H9 (cell line): Measurements from ENCODE around the gene MNAT1. TPM values are rescaled to one million over a fixed set of nuclear protein-coding genes. Genes with fewer than 3 reads are reported as not detected.
"Not testable (repeated sequence)": the region's sequence is repeated elsewhere in the genome, so short reads cannot be mapped to it uniquely, and the experiment has no call there.

ENCODE experiments used
- DNase-seq: peaks from one replicate; pipeline ENCODE4 v3.0.0-alpha.2; 2017
- H2AFZ ChIP-seq: one replicate; pipeline ENCODE4 v1.6.1; 2013; ENCODE audit warnings: mild to moderate bottlenecking, low read length, control low read depth, moderate library complexity
- H2AK5ac ChIP-seq: 2 replicates; pipeline ENCODE4 v1.6.1; 2013; ENCODE audit warnings: low read length, control low read depth, mixed read lengths; ENCODE audit not compliant: insufficient read length
- H2BK120ac ChIP-seq: one replicate; pipeline ENCODE4 v1.6.1; 2013; ENCODE audit warnings: low read depth, mild to moderate bottlenecking, low read length, control low read depth, inconsistent platforms; ENCODE audit not compliant: poor library complexity, severe bottlenecking
- H2BK12ac ChIP-seq: 2 replicates; pipeline ENCODE4 v1.6.1; 2013; ENCODE audit warnings: low read length, control low read depth, mixed read lengths, low read depth; ENCODE audit not compliant: insufficient read length
- H2BK15ac ChIP-seq: 2 replicates; pipeline ENCODE4 v1.6.1; 2013; ENCODE audit warnings: low read depth, low read length, control low read depth
- H2BK20ac ChIP-seq: one replicate; pipeline ENCODE4 v1.6.1; 2013; ENCODE audit warnings: low read depth, mild to moderate bottlenecking, low read length, control low read depth, inconsistent platforms; ENCODE audit not compliant: poor library complexity, severe bottlenecking
- H2BK5ac ChIP-seq: 2 replicates; pipeline ENCODE4 v1.6.1; 2013; ENCODE audit warnings: low read length, control low read depth, mixed read lengths; ENCODE audit not compliant: insufficient read length
- H3K14ac ChIP-seq: 2 replicates; pipeline ENCODE4 v1.6.1; 2013; ENCODE audit warnings: low read length, control low read depth; ENCODE audit not compliant: insufficient read depth
- H3K18ac ChIP-seq: 2 replicates; pipeline ENCODE4 v1.6.1; 2013; ENCODE audit warnings: low read depth, mild to moderate bottlenecking, mixed read lengths, low read length, control low read depth; ENCODE audit not compliant: insufficient read length
- H3K23ac ChIP-seq: 2 replicates; pipeline ENCODE4 v1.6.1; 2013; ENCODE audit warnings: low read length, control low read depth, mixed read lengths, low read depth; ENCODE audit not compliant: insufficient read length
- H3K23me2 ChIP-seq: 2 replicates; pipeline ENCODE4 v1.6.1; 2013; ENCODE audit warnings: low read depth, mild to moderate bottlenecking, mixed read lengths, low read length, control low read depth; ENCODE audit not compliant: insufficient read length, poor library complexity, severe bottlenecking
- H3K27ac ChIP-seq: 2 replicates; pipeline ENCODE4 v1.5.1; 2013; ENCODE audit warnings: low read length, control low read depth, mixed read lengths, low read depth; ENCODE audit not compliant: insufficient read length
- H3K27me3 ChIP-seq: 2 replicates; pipeline ENCODE4 v1.6.1; 2013; ENCODE audit warnings: low read length, control low read depth, inconsistent platforms; ENCODE audit not compliant: insufficient read depth
- H3K4ac ChIP-seq: 2 replicates; pipeline ENCODE4 v1.6.1; 2013; ENCODE audit warnings: low read depth, mild to moderate bottlenecking, control low read depth, inconsistent platforms, low read length, moderate library complexity
- H3K4me1 ChIP-seq: 2 replicates; pipeline ENCODE4 v1.6.1; 2013; ENCODE audit warnings: low read length, control low read depth, inconsistent platforms; ENCODE audit not compliant: insufficient read depth
- H3K4me2 ChIP-seq: 2 replicates; pipeline ENCODE4 v1.6.1; 2013; ENCODE audit warnings: low read length, control low read depth, mixed read lengths; ENCODE audit not compliant: insufficient read length, insufficient read depth
- H3K56ac ChIP-seq: 2 replicates; pipeline ENCODE4 v1.6.1; 2013; ENCODE audit warnings: low read depth, mild to moderate bottlenecking, mixed read lengths, low read length, control low read depth; ENCODE audit not compliant: insufficient read length
- H3K79me1 ChIP-seq: 2 replicates; pipeline ENCODE4 v1.6.1; 2013; ENCODE audit warnings: low read depth, mild to moderate bottlenecking, moderate library complexity, low read length, control low read depth, inconsistent platforms; ENCODE audit not compliant: insufficient read depth, poor library complexity, severe bottlenecking
- H3K79me2 ChIP-seq: 2 replicates; pipeline ENCODE4 v1.6.1; 2013; ENCODE audit warnings: low read length, control low read depth, inconsistent platforms; ENCODE audit not compliant: insufficient read depth
- H3K9ac ChIP-seq: 2 replicates; pipeline ENCODE4 v1.6.1; 2013; ENCODE audit warnings: low read length, control low read depth, mixed read lengths; ENCODE audit not compliant: insufficient read length; ENCODE audit errors: extremely low read depth
- H3K9me3 ChIP-seq: one replicate; pipeline ENCODE4 v1.6.1; 2013; ENCODE audit warnings: low read depth, low read length, inconsistent platforms; ENCODE audit not compliant: control insufficient read depth
- H3T11ph ChIP-seq: one replicate; pipeline ENCODE4 v1.6.1; 2013; ENCODE audit warnings: mild to moderate bottlenecking, low read length, control low read depth, inconsistent platforms
- H4K20me1 ChIP-seq: one replicate; pipeline ENCODE4 v1.6.1; 2013; ENCODE audit not compliant: control insufficient read depth, insufficient read length, insufficient read depth
- H4K5ac ChIP-seq: 2 replicates; pipeline ENCODE4 v1.6.1; 2013; ENCODE audit warnings: low read depth, mild to moderate bottlenecking, mixed read lengths, low read length, control low read depth; ENCODE audit not compliant: insufficient read length
- H4K8ac ChIP-seq: replicated peaks from 2 replicates; pipeline ENCODE4 v1.6.1; 2013; ENCODE audit warnings: low read length, control low read depth, mixed read lengths, low read depth; ENCODE audit not compliant: insufficient read length
- H4K91ac ChIP-seq: 2 replicates; pipeline ENCODE4 v1.6.1; 2013; ENCODE audit warnings: low read depth, mild to moderate bottlenecking, moderate library complexity, mixed read lengths, low read length, control low read depth; ENCODE audit not compliant: insufficient read length
- H3K27ac Mint-ChIP-seq, 3 experiments: 2 replicates in 2 of 3; 3 replicates in 1 of 3; pipeline ENCODE4 v1.8.0; 2020 to 2021; ENCODE audit warnings: mixed read lengths in 3 of 3, mild to moderate bottlenecking in 1 of 3, moderate library complexity in 1 of 3
- H3K27me3 Mint-ChIP-seq: 2 replicates; pipeline ENCODE4 v1.8.0; 2021; ENCODE audit warnings: low read depth, mild to moderate bottlenecking, moderate library complexity, mixed read lengths
- H3K36me3 Mint-ChIP-seq, 3 experiments: 2 replicates in 2 of 3; 3 replicates in 1 of 3; pipeline ENCODE4 v1.8.0; 2020 to 2021; ENCODE audit warnings: low read depth in 3 of 3, mixed read lengths in 3 of 3; ENCODE audit not compliant: insufficient read depth in 1 of 3
- H3K4me1 Mint-ChIP-seq, 2 experiments: 2 replicates each; pipeline ENCODE4 v1.8.0; 2020; ENCODE audit warnings: mixed read lengths in 2 of 2
- H3K4me3 Mint-ChIP-seq, 2 experiments: 2 replicates in 1 of 2; 3 replicates in 1 of 2; pipeline ENCODE4 v1.8.0; 2020 to 2021; ENCODE audit warnings: mild to moderate bottlenecking in 2 of 2, mixed read lengths in 2 of 2, moderate library complexity in 1 of 2
- H3K9me3 Mint-ChIP-seq, 2 experiments: 2 replicates in 1 of 2; 3 replicates in 1 of 2; pipeline ENCODE4 v1.8.0; 2020; ENCODE audit warnings: mild to moderate bottlenecking in 2 of 2, mixed read lengths in 2 of 2, moderate library complexity in 1 of 2
- CTCF ChIP-seq: fragments of 200-600 bp; sonication (generic); conservative IDR thresholded peaks from 3 replicates; pipeline ENCODE4 v1.8.0; 2021; ENCODE audit warnings: antibody characterized with exemption, mild to moderate bottlenecking
- WGBS: extraction: QIAGEN DNeasy Blood & Tissue Kit; methylation state at CpG from one replicate; pipeline ENCODE4 v1.1.7; 2013; ENCODE audit warnings: missing lambda C conversion rate, low lambda C conversion rate, mixed read lengths; ENCODE audit not compliant: insufficient read length; ENCODE audit errors: extremely low coverage; 5-methylcytosine and 5-hydroxymethylcytosine counted together
- total RNA-seq: library from RNA; stranded (reverse); gene quantifications from 2 replicates; pipeline ENCODE4 v1.2.1, GENCODE V29; 2021

Gene MNAT1
- total RNA-seq, 1 experiment from 2014 or later = 43.1 TPM

DNA sequence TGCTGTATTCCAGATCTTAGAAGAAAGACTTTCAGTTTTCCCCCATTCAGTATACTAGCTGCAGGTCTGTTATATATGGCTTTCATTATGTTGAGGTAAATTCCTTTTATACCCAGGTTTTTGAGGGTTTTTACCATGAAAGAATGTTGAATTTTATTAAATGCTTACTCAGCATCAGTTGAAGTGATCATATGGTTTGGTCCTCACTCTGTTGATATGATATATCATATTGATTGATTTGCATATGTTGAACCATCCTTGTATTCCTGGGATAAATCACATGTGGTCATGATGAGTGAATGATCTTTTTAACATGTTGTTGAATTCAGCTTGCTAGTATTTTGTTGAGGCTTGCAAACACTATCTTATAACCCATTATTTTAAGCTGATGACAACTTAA is 149.6 kb downstream of the MNAT1 start:
- H3K4me1 ChIP-seq = no peaks in the 10 kb centered on the region
- H3K4me2 ChIP-seq = no peak overlapping the region
- no peaks in the 10 kb centered on the region for H3K79me1 ChIP-seq
- Mint-ChIP-seq H3K27ac (no peak overlapping the region), H3K4me1 (no peaks in the 10 kb centered on the region), H3K9me3 (peaks cover 6 to 11% of the 10 kb centered on the region in 2 experiments), H3K27me3 (no peaks in the 10 kb centered on the region; the same call in 1 of the 2 replicates), H3K4me3 (no peak overlapping the region), H3K36me3 (peaks cover 12 to 26% (median 24%) of the 10 kb centered on the region in 3 experiments)
- no peak for DNase-seq
- H3K18ac ChIP-seq = no peak overlapping the region
- H3K27ac ChIP-seq = no peak overlapping the region
- H4K5ac ChIP-seq = no peak overlapping the region
- TF ChIP-seq CTCF = no peak
- H3K23ac ChIP-seq = no peak overlapping the region
- no peak overlapping the region for H2BK12ac ChIP-seq
- H4K91ac ChIP-seq = no peak overlapping the region
- no peak overlapping the region for H2BK20ac ChIP-seq
- H2BK5ac ChIP-seq = no peak overlapping the region
- H3K9ac ChIP-seq = no peak overlapping the region
- no peak overlapping the region for H2AK5ac ChIP-seq
- no peaks in the 10 kb centered on the region for H3K79me2 ChIP-seq
- no peaks in the 10 kb centered on the region for H3K23me2 ChIP-seq
- no peaks in the 10 kb centered on the region for H3K9me3 ChIP-seq
- H2AFZ ChIP-seq = no peak overlapping the region
- no peak overlapping the region for H3K4ac ChIP-seq
- H4K20me1 ChIP-seq = no peaks in the 10 kb centered on the region
- no peak overlapping the region for H2BK120ac ChIP-seq
- H3K27me3 ChIP-seq = no peaks in the 10 kb centered on the region
- H3K14ac ChIP-seq = no peak overlapping the region
- no peak overlapping the region for H4K8ac ChIP-seq
- H3T11ph ChIP-seq = no peak overlapping the region
- no peak overlapping the region for H3K56ac ChIP-seq
- no peak overlapping the region for H2BK15ac ChIP-seq

GRCh38 chr14:60890636-60891035 is 156.1 kb downstream of the MNAT1 start:
- not testable (repeated sequence) for H3K23me2 ChIP-seq, H4K5ac ChIP-seq, H2BK20ac ChIP-seq, H4K20me1 ChIP-seq, H3K9me3 Mint-ChIP-seq, H3K27me3 ChIP-seq, H3K79me2 ChIP-seq, H3K4me1 ChIP-seq, H3K4me3 Mint-ChIP-seq, H3K4ac ChIP-seq, H2BK12ac ChIP-seq, H3K9me3 ChIP-seq, H3K27ac ChIP-seq, H3K79me1 ChIP-seq, H4K8ac ChIP-seq, H2AFZ ChIP-seq, H3K27ac Mint-ChIP-seq, H3K18ac ChIP-seq, H3K27me3 Mint-ChIP-seq, H2BK120ac ChIP-seq, H2BK5ac ChIP-seq, H3K9ac ChIP-seq, H3T11ph ChIP-seq, DNase-seq, H3K56ac ChIP-seq, H3K23ac ChIP-seq, H3K4me2 ChIP-seq, H2BK15ac ChIP-seq, H2AK5ac ChIP-seq, H3K36me3 Mint-ChIP-seq, H4K91ac ChIP-seq, H3K14ac ChIP-seq
- WGBS = no CpG with 5 or more reads among the region's 3 CpGs
- peaks cover 8 to 13% of the 10 kb centered on the region in 2 experiments for H3K4me1 Mint-ChIP-seq
